Measurements from ENCODE around the gene SLIT1. TPM values are rescaled to one million over a fixed set of nuclear protein-coding genes. Genes with fewer than 3 reads are reported as not detected.

SLIT1 gene
- total RNA-seq, 4 donors from 2014 or later, result 0.10 to 0.13 TPM; not detected in 2

DNA sequence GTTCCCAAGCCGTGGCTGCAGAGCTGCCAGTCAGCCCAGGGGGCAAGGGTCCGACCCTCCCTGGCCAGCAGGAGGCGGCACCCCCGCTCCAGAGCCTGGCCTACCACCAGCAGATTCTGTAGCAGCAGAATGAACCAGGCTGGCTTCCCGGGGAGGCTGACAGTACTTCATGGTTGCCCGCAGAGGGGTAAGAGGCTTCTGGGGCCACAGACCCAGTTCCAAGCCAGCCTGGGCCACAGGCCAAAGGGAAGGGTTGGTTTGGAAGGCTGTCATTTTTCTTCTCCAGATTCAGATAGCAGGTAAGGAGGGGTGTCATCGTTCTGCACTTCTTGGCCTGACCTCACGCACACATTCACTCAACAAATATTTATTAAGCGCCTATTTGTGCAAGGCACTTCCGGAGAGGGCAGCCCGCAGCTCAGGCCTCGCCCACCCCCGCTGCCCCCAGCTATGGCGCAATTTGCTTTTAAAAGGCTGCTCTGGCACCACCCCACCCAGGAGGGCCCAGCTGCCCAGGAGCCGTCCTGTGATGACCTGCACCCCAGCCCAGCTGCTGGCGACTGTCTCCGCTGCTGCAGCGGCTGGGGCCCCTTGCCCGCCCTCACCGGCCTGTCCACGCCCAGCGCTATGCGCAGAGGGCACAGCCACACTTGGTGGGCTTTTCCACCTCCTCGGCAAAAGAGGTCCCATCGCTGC lies 185.1 kb downstream of the SLIT1 start:
- DNase-seq, result no peak
- no peak for ATAC-seq
- Histone ChIP-seq H3K9me3 (no peaks in the 10 kb centered on the region), H3K27ac (no peak overlapping the region), H3K36me3 (no peaks in the 10 kb centered on the region), H3K27me3 (no peaks in the 10 kb centered on the region), H3K4me3 (no peak overlapping the region), H3K4me1 (peaks cover 0 to 9% of the 10 kb centered on the region in 2 donors)
- no peak for TF ChIP-seq POLR2A (IDR thresholded peaks at IDR 0.05)
- TF ChIP-seq, protein P1, sequence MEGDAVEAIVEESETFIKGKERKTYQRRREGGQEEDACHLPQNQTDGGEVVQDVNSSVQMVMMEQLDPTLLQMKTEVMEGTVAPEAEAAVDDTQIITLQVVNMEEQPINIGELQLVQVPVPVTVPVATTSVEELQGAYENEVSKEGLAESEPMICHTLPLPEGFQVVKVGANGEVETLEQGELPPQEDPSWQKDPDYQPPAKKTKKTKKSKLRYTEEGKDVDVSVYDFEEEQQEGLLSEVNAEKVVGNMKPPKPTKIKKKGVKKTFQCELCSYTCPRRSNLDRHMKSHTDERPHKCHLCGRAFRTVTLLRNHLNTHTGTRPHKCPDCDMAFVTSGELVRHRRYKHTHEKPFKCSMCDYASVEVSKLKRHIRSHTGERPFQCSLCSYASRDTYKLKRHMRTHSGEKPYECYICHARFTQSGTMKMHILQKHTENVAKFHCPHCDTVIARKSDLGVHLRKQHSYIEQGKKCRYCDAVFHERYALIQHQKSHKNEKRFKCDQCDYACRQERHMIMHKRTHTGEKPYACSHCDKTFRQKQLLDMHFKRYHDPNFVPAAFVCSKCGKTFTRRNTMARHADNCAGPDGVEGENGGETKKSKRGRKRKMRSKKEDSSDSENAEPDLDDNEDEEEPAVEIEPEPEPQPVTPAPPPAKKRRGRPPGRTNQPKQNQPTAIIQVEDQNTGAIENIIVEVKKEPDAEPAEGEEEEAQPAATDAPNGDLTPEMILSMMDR (IDR thresholded peaks at IDR 0.05 in 4 of 5, conservative IDR thresholded peaks at IDR 0.05 in 1 of 5), result no peak
- intact Hi-C loops (cut with DNase I; ENCODE audit: low total_unique reads) (no loop called here), in situ Hi-C loops (cut with MboI; ENCODE audit: low sequenced_read_pairs in 4 of 4) (no loop called here)

- intact Hi-C loops (cut with DNase I; ENCODE audit: low total_unique reads) (no loop called here), in situ Hi-C loops (cut with MboI; ENCODE audit: low sequenced_read_pairs in 4 of 4) (no loop called here)
- Histone ChIP-seq H3K27me3 (no peaks in the 10 kb centered on the region), H3K4me1 (peaks cover 0 to 9% of the 10 kb centered on the region in 2 donors), H3K4me3 (no peak overlapping the region), H3K9me3 (no peaks in the 10 kb centered on the region), H3K36me3 (no peaks in the 10 kb centered on the region), H3K27ac (no peak overlapping the region)
- ATAC-seq (no peak), DNase-seq (no peak)
- TF ChIP-seq POLR2A (IDR thresholded peaks at IDR 0.05), result no peak
- TF ChIP-seq, protein P1 (IDR thresholded peaks at IDR 0.05 in 4 of 5, conservative IDR thresholded peaks at IDR 0.05 in 1 of 5), result no peak
Observed at GRCh38 chr10:96999987-97000386, 185.8 kb downstream of the SLIT1 start.

DNA sequence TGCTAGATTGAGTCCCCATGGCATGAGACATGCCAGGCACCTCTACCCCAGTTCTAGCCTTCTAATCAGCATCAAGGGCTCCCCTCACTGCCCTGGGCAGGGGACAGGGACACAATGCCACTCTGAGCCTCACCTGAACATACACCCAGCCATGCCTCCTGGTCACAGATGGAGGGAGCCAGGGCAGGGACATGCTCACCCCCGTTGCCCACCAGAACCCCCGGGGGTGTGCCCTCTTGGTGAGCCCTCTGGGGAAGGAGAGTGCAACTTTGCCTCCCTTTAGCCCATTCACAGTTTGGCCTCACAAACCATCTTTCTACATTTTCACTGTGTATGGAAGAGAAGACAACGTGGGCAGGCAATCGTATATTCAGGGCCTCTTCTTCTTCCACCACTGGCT lies 186.4 kb downstream of the SLIT1 start:
- TF ChIP-seq, protein P1 (IDR thresholded peaks at IDR 0.05 in 4 of 5, conservative IDR thresholded peaks at IDR 0.05 in 1 of 5), result no peak
- TF ChIP-seq POLR2A (IDR thresholded peaks at IDR 0.05), result no peak
- in situ Hi-C loops (cut with MboI; ENCODE audit: low sequenced_read_pairs in 4 of 4), result no loop called here
- peaks cover 2 to 9% of the 10 kb centered on the region in 2 donors for H3K4me1 ChIP-seq
- H3K27me3 ChIP-seq, result no peaks in the 10 kb centered on the region
- intact Hi-C loops (cut with DNase I; ENCODE audit: low total_unique reads), result no loop called here
- no peak for ATAC-seq
- no peak overlapping the region for H3K4me3 ChIP-seq
- no peaks in the 10 kb centered on the region for H3K36me3 ChIP-seq
- no peak for DNase-seq
- H3K9me3 ChIP-seq, result no peaks in the 10 kb centered on the region
- H3K27ac ChIP-seq, result no peak overlapping the region

- TF ChIP-seq POLR2A (IDR thresholded peaks at IDR 0.05), result no peak
- TF ChIP-seq, protein P1 (IDR thresholded peaks at IDR 0.05 in 4 of 5, conservative IDR thresholded peaks at IDR 0.05 in 1 of 5), result no peak
- DNase-seq, result no peak
Observed at GRCh38 chr10:96998329-96998888, 187.3 kb downstream of the SLIT1 start.

More at GRCh38 chr10:96998329-96998888, 187.3 kb downstream of the SLIT1 start:
- no peaks in the 10 kb centered on the region for H3K9me3 ChIP-seq
- H3K4me1 ChIP-seq, result peaks cover 7 to 15% of the 10 kb centered on the region in 2 donors
- H3K27me3 ChIP-seq, result no peaks in the 10 kb centered on the region
- no peaks in the 10 kb centered on the region for H3K36me3 ChIP-seq
- no peak for ATAC-seq
- in situ Hi-C loops (cut with MboI; ENCODE audit: low sequenced_read_pairs in 4 of 4), result no loop called here
- intact Hi-C loops (cut with DNase I; ENCODE audit: low total_unique reads), result no loop called here
- H3K27ac ChIP-seq, result no peak overlapping the region
- H3K4me3 ChIP-seq, result no peak overlapping the region
